Neural cell (in vitro differentiated cells): ENCODE data around the gene SP2.

Experiments
- EP300 ChIP-seq: fragments of 450-650 bp; conservative IDR thresholded peaks from 2 replicates; pipeline ENCODE4 v1.6.1; 2014; ENCODE audit warnings: antibody characterized with exemption, mild to moderate bottlenecking, moderate library complexity; ENCODE audit not compliant: poor library complexity, severe bottlenecking
- EZH2 ChIP-seq: fragments of 200-600, 300-800 bp; shearing (Covaris generic), sonication (generic); IDR thresholded peaks from 2 replicates; pipeline ENCODE4 v1.6.1; 2014; ENCODE audit warnings: antibody characterized with exemption, low read length, borderline replicate concordance, mild to moderate bottlenecking; ENCODE audit not compliant: insufficient read depth, poor library complexity, severe bottlenecking
- MXI1 ChIP-seq: fragments of 450-650 bp; conservative IDR thresholded peaks from 2 replicates; pipeline ENCODE4 v1.6.1; 2014; ENCODE audit warnings: antibody characterized with exemption, mild to moderate bottlenecking; ENCODE audit not compliant: poor library complexity, severe bottlenecking
- POLR2AphosphoS5 ChIP-seq: IDR thresholded peaks from 2 replicates; pipeline ENCODE4 v1.6.1; 2012
- RAD21 ChIP-seq: fragments of 450-650 bp; conservative IDR thresholded peaks from 2 replicates; pipeline ENCODE4 v1.6.1; 2014; ENCODE audit warnings: antibody characterized with exemption, mild to moderate bottlenecking, moderate library complexity
- TAF1 ChIP-seq: IDR thresholded peaks from 2 replicates; pipeline ENCODE4 v1.6.1; 2012; ENCODE audit warnings: low read depth
- TF ChIP-seq, protein P1 (sequence below): fragments of 450-650 bp; IDR thresholded peaks from 2 replicates; pipeline ENCODE4 v1.5.1; 2014; ENCODE audit warnings: antibody characterized with exemption, mild to moderate bottlenecking, moderate library complexity; ENCODE audit not compliant: poor library complexity, severe bottlenecking

DNA sequence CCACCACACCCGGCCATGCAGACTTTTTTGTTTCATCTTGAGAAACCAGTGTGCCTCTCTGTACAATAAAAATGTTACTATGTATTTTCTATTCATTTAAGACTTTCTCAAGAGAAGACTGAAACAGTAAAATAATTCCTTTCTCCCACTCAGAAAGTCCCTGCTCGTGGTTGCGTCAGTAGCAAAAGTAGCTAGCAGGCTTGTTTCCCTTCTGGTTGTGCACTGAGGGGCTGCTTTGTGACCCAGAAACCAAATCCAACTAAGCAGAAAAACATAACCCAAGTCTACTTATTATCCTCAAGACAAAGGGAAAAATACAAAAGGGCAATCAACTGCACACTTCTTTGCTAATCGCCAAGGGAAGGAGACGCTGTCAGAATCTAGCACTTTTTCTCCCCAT lies 41.9 kb downstream of the SP2 start:
- TF ChIP-seq TAF1 (no peak), RAD21 (no peak), EZH2 (no peak), POLR2AphosphoS5 (no peak), MXI1 (no peak), EP300 (no peak)
- TF ChIP-seq, protein P1, sequence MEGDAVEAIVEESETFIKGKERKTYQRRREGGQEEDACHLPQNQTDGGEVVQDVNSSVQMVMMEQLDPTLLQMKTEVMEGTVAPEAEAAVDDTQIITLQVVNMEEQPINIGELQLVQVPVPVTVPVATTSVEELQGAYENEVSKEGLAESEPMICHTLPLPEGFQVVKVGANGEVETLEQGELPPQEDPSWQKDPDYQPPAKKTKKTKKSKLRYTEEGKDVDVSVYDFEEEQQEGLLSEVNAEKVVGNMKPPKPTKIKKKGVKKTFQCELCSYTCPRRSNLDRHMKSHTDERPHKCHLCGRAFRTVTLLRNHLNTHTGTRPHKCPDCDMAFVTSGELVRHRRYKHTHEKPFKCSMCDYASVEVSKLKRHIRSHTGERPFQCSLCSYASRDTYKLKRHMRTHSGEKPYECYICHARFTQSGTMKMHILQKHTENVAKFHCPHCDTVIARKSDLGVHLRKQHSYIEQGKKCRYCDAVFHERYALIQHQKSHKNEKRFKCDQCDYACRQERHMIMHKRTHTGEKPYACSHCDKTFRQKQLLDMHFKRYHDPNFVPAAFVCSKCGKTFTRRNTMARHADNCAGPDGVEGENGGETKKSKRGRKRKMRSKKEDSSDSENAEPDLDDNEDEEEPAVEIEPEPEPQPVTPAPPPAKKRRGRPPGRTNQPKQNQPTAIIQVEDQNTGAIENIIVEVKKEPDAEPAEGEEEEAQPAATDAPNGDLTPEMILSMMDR, result no peak
